ENCODE measurements around the gene CNTN1.

DNA sequence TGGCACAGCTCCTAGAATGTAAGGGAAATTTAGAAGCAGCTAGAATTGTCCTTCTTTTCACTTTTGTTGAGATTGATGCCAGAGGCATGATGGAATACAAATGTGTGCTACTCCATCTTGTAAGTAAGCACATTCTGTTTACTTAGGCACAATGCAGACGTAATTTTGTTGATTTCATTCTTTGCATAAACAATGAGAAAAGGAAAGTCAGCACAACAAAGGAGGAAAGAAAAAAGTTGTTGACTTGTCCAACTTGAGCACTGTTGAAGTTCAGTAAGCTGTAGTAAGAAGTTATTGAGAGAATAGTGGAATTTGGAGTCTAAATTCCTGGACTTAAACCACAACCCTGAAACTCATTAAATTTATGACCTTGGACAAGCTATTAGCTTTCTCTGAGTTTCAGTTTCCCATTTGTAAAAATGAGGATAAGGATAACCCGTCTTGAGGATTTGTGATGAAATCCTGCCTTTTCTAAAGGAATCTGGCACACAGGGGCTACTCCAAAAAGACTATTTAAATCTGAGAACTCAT, 19.4 kb upstream of the CNTN1 start:
- no peak for TF ChIP-seq FOXA1 (IDR thresholded peaks at IDR 0.05)
- no peak for TF ChIP-seq FOXA1 (CRISPR knock-in tag; IDR thresholded peaks at IDR 0.05)
- TF ChIP-seq SALL1 (CRISPR knock-in tag; IDR thresholded peaks at IDR 0.05) = no peak
- TF ChIP-seq, protein P1, sequence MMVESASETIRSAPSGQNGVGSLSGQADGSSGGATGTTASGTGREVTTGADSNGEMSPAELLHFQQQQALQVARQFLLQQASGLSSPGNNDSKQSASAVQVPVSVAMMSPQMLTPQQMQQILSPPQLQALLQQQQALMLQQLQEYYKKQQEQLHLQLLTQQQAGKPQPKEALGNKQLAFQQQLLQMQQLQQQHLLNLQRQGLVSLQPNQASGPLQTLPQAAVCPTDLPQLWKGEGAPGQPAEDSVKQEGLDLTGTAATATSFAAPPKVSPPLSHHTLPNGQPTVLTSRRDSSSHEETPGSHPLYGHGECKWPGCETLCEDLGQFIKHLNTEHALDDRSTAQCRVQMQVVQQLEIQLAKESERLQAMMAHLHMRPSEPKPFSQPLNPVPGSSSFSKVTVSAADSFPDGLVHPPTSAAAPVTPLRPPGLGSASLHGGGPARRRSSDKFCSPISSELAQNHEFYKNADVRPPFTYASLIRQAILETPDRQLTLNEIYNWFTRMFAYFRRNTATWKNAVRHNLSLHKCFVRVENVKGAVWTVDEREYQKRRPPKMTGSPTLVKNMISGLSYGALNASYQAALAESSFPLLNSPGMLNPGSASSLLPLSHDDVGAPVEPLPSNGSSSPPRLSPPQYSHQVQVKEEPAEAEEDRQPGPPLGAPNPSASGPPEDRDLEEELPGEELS (CRISPR knock-in tag; IDR thresholded peaks at IDR 0.05) = no peak
- no peak for TF ChIP-seq ARNTL (CRISPR knock-in tag; IDR thresholded peaks at IDR 0.05)
- TF ChIP-seq, protein P2, sequence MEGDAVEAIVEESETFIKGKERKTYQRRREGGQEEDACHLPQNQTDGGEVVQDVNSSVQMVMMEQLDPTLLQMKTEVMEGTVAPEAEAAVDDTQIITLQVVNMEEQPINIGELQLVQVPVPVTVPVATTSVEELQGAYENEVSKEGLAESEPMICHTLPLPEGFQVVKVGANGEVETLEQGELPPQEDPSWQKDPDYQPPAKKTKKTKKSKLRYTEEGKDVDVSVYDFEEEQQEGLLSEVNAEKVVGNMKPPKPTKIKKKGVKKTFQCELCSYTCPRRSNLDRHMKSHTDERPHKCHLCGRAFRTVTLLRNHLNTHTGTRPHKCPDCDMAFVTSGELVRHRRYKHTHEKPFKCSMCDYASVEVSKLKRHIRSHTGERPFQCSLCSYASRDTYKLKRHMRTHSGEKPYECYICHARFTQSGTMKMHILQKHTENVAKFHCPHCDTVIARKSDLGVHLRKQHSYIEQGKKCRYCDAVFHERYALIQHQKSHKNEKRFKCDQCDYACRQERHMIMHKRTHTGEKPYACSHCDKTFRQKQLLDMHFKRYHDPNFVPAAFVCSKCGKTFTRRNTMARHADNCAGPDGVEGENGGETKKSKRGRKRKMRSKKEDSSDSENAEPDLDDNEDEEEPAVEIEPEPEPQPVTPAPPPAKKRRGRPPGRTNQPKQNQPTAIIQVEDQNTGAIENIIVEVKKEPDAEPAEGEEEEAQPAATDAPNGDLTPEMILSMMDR (CRISPR knock-in tag; IDR thresholded peaks at IDR 0.05) = no peak
- no peak for TF ChIP-seq TCF7 (IDR thresholded peaks at IDR 0.05; ENCODE audit: low read depth)

All from HepG2 (cell line).